M059J (cell line): ENCODE data around the gene MRTFB. TPM values are rescaled to one million over a fixed set of nuclear protein-coding genes. Genes with fewer than 3 reads are reported as not detected.

ENCODE experiments used
- DNase-seq: peaks from one replicate; pipeline ENCODE4 v3.0.0-alpha.2; 2012; ENCODE audit warnings: low read depth
- total RNA-seq: library from RNA; depleted of rRNA; stranded (reverse); fragments of >200 nt; shearing (Covaris generic); gene quantifications from 2 replicates; pipeline ENCODE4 v1.2.3, GENCODE V29; 2014

The MRTFB gene
- total RNA-seq, 1 experiment from 2014 or later: 15.0 TPM

- peak; percentile 42 for DNase-seq
Observed at GRCh38 chr16:14186007-14186794, 115.1 kb downstream of the MRTFB start.

GRCh38 chr16:14186795-14187221, 115.7 kb downstream of the MRTFB start:
- no peak for DNase-seq

- no peak for DNase-seq
Observed at GRCh38 chr16:14187517-14188338, 116.6 kb downstream of the MRTFB start.

- no peak for DNase-seq
Observed at GRCh38 chr16:14193316-14193871, 122.3 kb downstream of the MRTFB start.

- no peak for DNase-seq
Observed at GRCh38 chr16:14194721-14195120, 123.6 kb downstream of the MRTFB start.

- DNase-seq: peak; percentile 10
Observed at GRCh38 chr16:14196011-14196410, 124.9 kb downstream of the MRTFB start.

GRCh38 chr16:14196539-14196938, 125.4 kb downstream of the MRTFB start:
- DNase-seq: no peak

GRCh38 chr16:14198012-14198411, 126.9 kb downstream of the MRTFB start:
- no peak for DNase-seq

GRCh38 chr16:14198572-14198971, 127.5 kb downstream of the MRTFB start:
- no peak for DNase-seq

- DNase-seq: peak; percentile 4
Observed at GRCh38 chr16:14199199-14199598, 128.1 kb downstream of the MRTFB start.

- DNase-seq: peak; percentile 50
Observed at GRCh38 chr16:14199624-14200023, 128.5 kb downstream of the MRTFB start.

GRCh38 chr16:14202095-14202494, 131.0 kb downstream of the MRTFB start:
- DNase-seq: no peak

- DNase-seq: peak; percentile 20
Observed at GRCh38 chr16:14202697-14203096, 131.6 kb downstream of the MRTFB start.

GRCh38 chr16:14203166-14203565, 132.0 kb downstream of the MRTFB start:
- no peak for DNase-seq

GRCh38 chr16:14205666-14206065, 134.5 kb downstream of the MRTFB start:
- DNase-seq: no peak

- DNase-seq: no peak
Observed at GRCh38 chr16:14211856-14212543, 140.9 kb downstream of the MRTFB start.

- DNase-seq: no peak
Observed at GRCh38 chr16:14215941-14216340, 144.8 kb downstream of the MRTFB start.

- no peak for DNase-seq
Observed at GRCh38 chr16:14219983-14220382, 148.9 kb downstream of the MRTFB start.

- no peak for DNase-seq
Observed at GRCh38 chr16:14223632-14224031, 152.5 kb downstream of the MRTFB start.

- no peak for DNase-seq
Observed at GRCh38 chr16:14225457-14225856, 154.3 kb downstream of the MRTFB start.

GRCh38 chr16:14232106-14232864, 161.2 kb downstream of the MRTFB start:
- no peak for DNase-seq
